ENCODE results near the gene MCOLN1. TPM values are rescaled to one million over a fixed set of nuclear protein-coding genes. Genes with fewer than 3 reads are reported as not detected.

The MCOLN1 gene
- total and polyA plus RNA-seq, 9 of the 15 experiments (the other 6 are each of a cell fraction or from before 2014, with no cell fraction given), result 0.25 to 15.4 (median 7.1) TPM

DNA sequence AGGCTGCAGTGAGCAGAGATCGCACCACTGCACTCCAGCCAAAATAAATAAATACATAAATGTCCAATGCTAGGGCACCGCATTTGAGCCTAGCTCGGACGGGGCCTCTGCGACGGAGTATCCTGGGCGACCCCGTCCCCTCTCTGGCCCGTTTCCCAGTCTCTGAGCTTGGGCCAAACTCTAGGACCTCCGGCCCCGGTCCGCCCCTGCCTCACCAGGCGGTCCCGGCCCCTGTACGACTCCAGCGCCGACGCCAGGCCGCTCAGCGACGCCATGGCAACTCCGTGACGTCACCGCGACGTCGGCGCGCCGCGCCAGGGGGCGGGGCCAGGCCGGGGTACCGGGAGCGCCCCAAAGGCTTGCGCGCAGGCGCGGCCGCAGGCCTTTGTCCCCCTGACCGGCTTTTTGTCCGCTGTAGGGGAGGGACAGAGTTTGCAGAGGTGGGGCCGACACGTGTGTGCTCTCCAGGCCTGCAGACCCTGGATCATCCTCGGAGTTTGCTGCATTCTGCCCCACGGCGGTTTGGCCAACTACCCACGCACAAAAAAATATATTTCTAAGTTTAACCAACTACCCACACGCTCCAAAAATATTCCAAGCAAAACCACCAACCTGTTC lies 33.6 kb upstream of the MCOLN1 start, which contains the start of gene PEX11G (continued):
- TF ChIP-seq, protein P1, sequence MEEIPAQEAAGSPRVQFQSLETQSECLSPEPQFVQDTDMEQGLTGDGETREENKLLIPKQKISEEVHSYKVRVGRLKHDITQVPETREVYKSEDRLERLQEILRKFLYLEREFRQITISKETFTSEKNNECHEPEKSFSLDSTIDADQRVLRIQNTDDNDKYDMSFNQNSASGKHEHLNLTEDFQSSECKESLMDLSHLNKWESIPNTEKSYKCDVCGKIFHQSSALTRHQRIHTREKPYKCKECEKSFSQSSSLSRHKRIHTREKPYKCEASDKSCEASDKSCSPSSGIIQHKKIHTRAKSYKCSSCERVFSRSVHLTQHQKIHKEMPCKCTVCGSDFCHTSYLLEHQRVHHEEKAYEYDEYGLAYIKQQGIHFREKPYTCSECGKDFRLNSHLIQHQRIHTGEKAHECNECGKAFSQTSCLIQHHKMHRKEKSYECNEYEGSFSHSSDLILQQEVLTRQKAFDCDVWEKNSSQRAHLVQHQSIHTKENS (CRISPR knock-in tag; IDR thresholded peaks at IDR 0.05), result no peak
- no peak for TF ChIP-seq ZNF347 (CRISPR knock-in tag; IDR thresholded peaks at IDR 0.05; ENCODE audit: low read depth)
- TF ChIP-seq CXXC5 (CRISPR knock-in tag; IDR thresholded peaks at IDR 0.05), result peak; percentile 92
- no peak for TF ChIP-seq E2F3 (CRISPR knock-in tag; IDR thresholded peaks at IDR 0.05)
- peak; percentile 31 for TF ChIP-seq E2F8 (IDR thresholded peaks at IDR 0.05; ENCODE audit: low read depth, partially characterized antibody)
- peak; percentile 66; the same call in 1 of the 2 replicates for TF ChIP-seq NBN (IDR thresholded peaks at IDR 0.05; ENCODE audit: low read depth)
- peak; percentile 30 for TF ChIP-seq RBM25 (IDR thresholded peaks at IDR 0.05; ENCODE audit: low read depth, low read length, severe bottlenecking)
- TF ChIP-seq HMGN3 (IDR thresholded peaks at IDR 0.05; ENCODE audit: borderline replicate concordance, extremely low read depth, insufficient read length, low read depth, low read length), result peak; percentile 71
- peak; percentile 78 for TF ChIP-seq PHF20 (IDR thresholded peaks at IDR 0.05; ENCODE audit: partially characterized antibody)
- peak; percentile 93 for TF ChIP-seq PHF8 (IDR thresholded peaks at IDR 0.05; ENCODE audit: borderline replicate concordance, low read length)
- TF ChIP-seq MNT (conservative IDR thresholded peaks at IDR 0.05), result peak; percentile 65 to 81
- peak; percentile 27 for TF ChIP-seq TBP (optimal IDR thresholded peaks at IDR 0.05; ENCODE audit: low read depth, low read length)
- peak; percentile 53; the same call in 1 of the 2 replicates for TF ChIP-seq ESRRA (IDR thresholded peaks at IDR 0.05; ENCODE audit: borderline replicate concordance, low read depth)
- peak; percentile 92 for TF ChIP-seq POLR2G (IDR thresholded peaks at IDR 0.05; ENCODE audit: low read depth, low read length)
- TF ChIP-seq ZBTB1 (CRISPR knock-in tag; IDR thresholded peaks at IDR 0.05; ENCODE audit: borderline replicate concordance, low read depth), result no peak
- TF ChIP-seq RFX1 (IDR thresholded peaks at IDR 0.05), result peak; percentile 86
- TF ChIP-seq L3MBTL2 (IDR thresholded peaks at IDR 0.05), result peak; percentile 70
- TF ChIP-seq NEUROD1 (IDR thresholded peaks at IDR 0.05; ENCODE audit: borderline replicate concordance, low read depth, low read length, partially characterized antibody), result peak; percentile 43
- TF ChIP-seq TCF7 (IDR thresholded peaks at IDR 0.05; ENCODE audit: borderline replicate concordance), result no peak
- TF ChIP-seq, protein P2, sequence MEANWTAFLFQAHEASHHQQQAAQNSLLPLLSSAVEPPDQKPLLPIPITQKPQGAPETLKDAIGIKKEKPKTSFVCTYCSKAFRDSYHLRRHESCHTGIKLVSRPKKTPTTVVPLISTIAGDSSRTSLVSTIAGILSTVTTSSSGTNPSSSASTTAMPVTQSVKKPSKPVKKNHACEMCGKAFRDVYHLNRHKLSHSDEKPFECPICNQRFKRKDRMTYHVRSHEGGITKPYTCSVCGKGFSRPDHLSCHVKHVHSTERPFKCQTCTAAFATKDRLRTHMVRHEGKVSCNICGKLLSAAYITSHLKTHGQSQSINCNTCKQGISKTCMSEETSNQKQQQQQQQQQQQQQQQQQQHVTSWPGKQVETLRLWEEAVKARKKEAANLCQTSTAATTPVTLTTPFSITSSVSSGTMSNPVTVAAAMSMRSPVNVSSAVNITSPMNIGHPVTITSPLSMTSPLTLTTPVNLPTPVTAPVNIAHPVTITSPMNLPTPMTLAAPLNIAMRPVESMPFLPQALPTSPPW (CRISPR knock-in tag; IDR thresholded peaks at IDR 0.05), result peak; percentile 69
- TF ChIP-seq RBBP5 (IDR thresholded peaks at IDR 0.05; ENCODE audit: borderline replicate concordance, insufficient read depth, low read length, poor library complexity, severe bottlenecking), result peak; percentile 35

Data from K562 (cell line).